ENCODE measurements around the gene CYP4Z1.

CYP4Z1 gene

GRCh38 chr1:47160716-47161115 lies 93.7 kb downstream of the CYP4Z1 start:
- no peak for DNase-seq (ENCODE audit: extremely low spot score)
- ChIA-PET CTCF (interaction anchor here (1.2 kb wide), 1 partner anchor 32 kb away, joined by 4 read pairs; no protein-coding TSS in a partner anchor), POLR2A (no interaction called here)
- TF ChIP-seq, protein P1, sequence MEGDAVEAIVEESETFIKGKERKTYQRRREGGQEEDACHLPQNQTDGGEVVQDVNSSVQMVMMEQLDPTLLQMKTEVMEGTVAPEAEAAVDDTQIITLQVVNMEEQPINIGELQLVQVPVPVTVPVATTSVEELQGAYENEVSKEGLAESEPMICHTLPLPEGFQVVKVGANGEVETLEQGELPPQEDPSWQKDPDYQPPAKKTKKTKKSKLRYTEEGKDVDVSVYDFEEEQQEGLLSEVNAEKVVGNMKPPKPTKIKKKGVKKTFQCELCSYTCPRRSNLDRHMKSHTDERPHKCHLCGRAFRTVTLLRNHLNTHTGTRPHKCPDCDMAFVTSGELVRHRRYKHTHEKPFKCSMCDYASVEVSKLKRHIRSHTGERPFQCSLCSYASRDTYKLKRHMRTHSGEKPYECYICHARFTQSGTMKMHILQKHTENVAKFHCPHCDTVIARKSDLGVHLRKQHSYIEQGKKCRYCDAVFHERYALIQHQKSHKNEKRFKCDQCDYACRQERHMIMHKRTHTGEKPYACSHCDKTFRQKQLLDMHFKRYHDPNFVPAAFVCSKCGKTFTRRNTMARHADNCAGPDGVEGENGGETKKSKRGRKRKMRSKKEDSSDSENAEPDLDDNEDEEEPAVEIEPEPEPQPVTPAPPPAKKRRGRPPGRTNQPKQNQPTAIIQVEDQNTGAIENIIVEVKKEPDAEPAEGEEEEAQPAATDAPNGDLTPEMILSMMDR (IDR thresholded peaks at IDR 0.05; ENCODE audit: control extremely low read depth, extremely low read depth, low read depth, missing control alignments), result no peak

DNA sequence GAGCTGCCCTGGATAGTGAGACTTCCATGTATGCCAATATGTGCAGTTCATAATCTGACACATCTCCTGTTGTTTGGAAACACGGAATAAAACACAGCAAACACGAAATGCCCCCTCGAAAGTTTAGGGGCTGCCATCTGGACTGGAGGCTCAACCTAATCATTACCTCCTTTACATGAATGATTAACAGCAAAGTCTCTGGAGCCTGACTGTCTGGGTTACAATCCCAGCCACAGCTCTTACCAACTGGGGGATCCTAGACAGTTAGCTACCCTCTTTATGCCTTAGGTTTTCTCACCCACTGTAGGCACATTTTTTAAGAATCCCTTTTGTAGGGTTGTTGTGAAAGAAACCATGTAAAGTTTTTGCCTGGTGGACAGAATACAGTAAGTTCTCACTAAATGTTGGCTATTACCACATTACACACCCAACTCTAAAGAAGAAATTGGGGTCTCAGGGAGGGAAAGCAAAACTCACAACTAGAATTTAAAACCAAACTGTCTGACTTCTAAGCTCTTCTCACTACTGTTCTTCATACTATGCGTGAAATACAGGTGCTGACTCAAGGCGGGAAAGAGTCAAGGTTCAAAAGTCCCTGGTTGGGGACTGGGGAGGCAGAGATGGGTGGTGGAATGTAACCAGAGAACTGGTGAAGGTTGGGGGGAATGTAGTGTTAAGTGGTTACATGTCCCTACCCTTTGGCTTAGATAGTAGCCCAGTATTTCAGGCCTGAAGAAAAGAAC lies 94.4 kb downstream of the CYP4Z1 start:
- CTCF ChIA-PET, result interaction anchor here (1.2 kb wide), 1 partner anchor 32 kb away, joined by 4 read pairs; no protein-coding TSS in a partner anchor
- TF ChIP-seq, protein P1 (IDR thresholded peaks at IDR 0.05; ENCODE audit: control extremely low read depth, extremely low read depth, low read depth, missing control alignments), result no peak
- no peak for DNase-seq (ENCODE audit: extremely low spot score)
- POLR2A ChIA-PET, result no interaction called here

GRCh38 chr1:47164552-47164951 lies 97.5 kb downstream of the CYP4Z1 start:
- CTCF ChIA-PET, result interaction anchor here (1.1 to 4.2 kb wide), 3 partner anchors 9 to 11 kb away, joined by 3 to 19 read pairs (median 3); no protein-coding TSS in a partner anchor
- POLR2A ChIA-PET, result interaction anchor here (0.6 kb wide), 1 partner anchor 26 kb away, joined by 6 read pairs; no protein-coding TSS in a partner anchor
- TF ChIP-seq, protein P1 (IDR thresholded peaks at IDR 0.05; ENCODE audit: control extremely low read depth, extremely low read depth, low read depth, missing control alignments), result no peak
- no peak for DNase-seq (ENCODE audit: extremely low spot score)

Data from GM10248 (cell line).